SU-DHL-6 (cell line): ENCODE results near the gene KRT73.

Experiments
- EZH2phosphoT487 ChIP-seq: fragments of 200-600 bp; sonication (generic), shearing (Covaris generic); conservative IDR thresholded peaks from 2 replicates; pipeline ENCODE4 v1.6.1; 2018; ENCODE audit warnings: mild to moderate bottlenecking, antibody characterized with exemption, low read length, moderate library complexity, mixed read lengths
- TF ChIP-seq, protein P1 (sequence below): fragments of 200-600 bp; sonication (generic); IDR thresholded peaks from one replicate; pipeline ENCODE4 v1.5.1; 2017; ENCODE audit warnings: antibody characterized with exemption, mild to moderate bottlenecking, low read length, moderate library complexity; ENCODE audit not compliant: insufficient read depth, poor library complexity, severe bottlenecking

DNA sequence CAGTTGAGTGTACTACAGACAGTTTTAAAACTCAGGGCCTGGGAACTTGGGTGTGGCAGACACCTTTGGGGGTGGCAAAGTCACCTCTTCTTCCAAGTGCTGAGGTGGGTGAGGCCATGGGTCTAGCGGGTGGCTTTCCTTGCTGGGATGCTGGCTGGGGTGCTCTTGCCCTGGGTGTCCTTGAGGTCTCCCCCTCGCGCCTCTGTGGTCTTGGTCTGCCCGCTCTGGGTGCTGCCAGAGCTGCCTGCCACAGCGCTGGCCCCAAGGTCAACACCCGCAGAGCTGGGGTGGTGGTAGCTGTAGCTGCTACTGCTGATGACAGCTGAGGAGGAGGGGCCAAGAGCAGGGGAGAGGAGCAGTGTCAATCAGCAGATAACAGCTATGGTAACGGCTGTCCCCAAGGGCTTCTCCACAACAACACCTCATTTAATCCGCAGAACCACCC is 51.5 kb downstream of the KRT73 start:
- no peak for TF ChIP-seq EZH2phosphoT487
- TF ChIP-seq, protein P1, sequence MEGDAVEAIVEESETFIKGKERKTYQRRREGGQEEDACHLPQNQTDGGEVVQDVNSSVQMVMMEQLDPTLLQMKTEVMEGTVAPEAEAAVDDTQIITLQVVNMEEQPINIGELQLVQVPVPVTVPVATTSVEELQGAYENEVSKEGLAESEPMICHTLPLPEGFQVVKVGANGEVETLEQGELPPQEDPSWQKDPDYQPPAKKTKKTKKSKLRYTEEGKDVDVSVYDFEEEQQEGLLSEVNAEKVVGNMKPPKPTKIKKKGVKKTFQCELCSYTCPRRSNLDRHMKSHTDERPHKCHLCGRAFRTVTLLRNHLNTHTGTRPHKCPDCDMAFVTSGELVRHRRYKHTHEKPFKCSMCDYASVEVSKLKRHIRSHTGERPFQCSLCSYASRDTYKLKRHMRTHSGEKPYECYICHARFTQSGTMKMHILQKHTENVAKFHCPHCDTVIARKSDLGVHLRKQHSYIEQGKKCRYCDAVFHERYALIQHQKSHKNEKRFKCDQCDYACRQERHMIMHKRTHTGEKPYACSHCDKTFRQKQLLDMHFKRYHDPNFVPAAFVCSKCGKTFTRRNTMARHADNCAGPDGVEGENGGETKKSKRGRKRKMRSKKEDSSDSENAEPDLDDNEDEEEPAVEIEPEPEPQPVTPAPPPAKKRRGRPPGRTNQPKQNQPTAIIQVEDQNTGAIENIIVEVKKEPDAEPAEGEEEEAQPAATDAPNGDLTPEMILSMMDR: no peak
